GM23338 (cell line): Measurements from ENCODE around the gene KCNK17. TPM values are rescaled to one million over a fixed set of nuclear protein-coding genes. Genes with fewer than 3 reads are reported as not detected.

Experiments
- ATAC-seq: fragments of 200-7000 bp; cut with Tn5 transposase; 3 replicates; pipeline ENCODE4 v1.9.1; 2020
- DNase-seq: peaks from one replicate; pipeline ENCODE4 v3.0.0-alpha.2; 2015; ENCODE audit warnings: low spot score
- H2AFZ ChIP-seq: fragments of 200-600 bp; sonication (generic); 2 replicates; pipeline ENCODE4 v1.8.0; 2016; ENCODE audit warnings: antibody characterized with exemption, mild to moderate bottlenecking, moderate library complexity
- H3F3A ChIP-seq: fragments of 200-600 bp; sonication (generic); replicated peaks from 2 replicates; pipeline ENCODE4 v1.8.0; 2017; ENCODE audit warnings: antibody characterized with exemption, mixed run types, low read depth
- H3K27ac ChIP-seq: fragments of 200-600 bp; sonication (generic); 2 replicates; pipeline ENCODE4 v1.6.1; 2016; ENCODE audit warnings: low read depth
- H3K27me3 ChIP-seq: fragments of 200-600 bp; sonication (generic); 2 replicates; pipeline ENCODE4 v1.8.0; 2016; ENCODE audit warnings: mild to moderate bottlenecking, mixed run types, moderate library complexity; ENCODE audit not compliant: insufficient read depth
- H3K36me3 ChIP-seq: fragments of 200-600 bp; sonication (generic); 2 replicates; pipeline ENCODE4 v1.8.0; 2016; ENCODE audit warnings: mild to moderate bottlenecking; ENCODE audit not compliant: insufficient read depth
- H3K4me1 ChIP-seq: fragments of 200-600 bp; sonication (generic); 2 replicates; pipeline ENCODE4 v1.8.0; 2016; ENCODE audit warnings: mild to moderate bottlenecking, moderate library complexity; ENCODE audit not compliant: insufficient read depth
- H3K4me2 ChIP-seq: fragments of 200-600 bp; sonication (generic); 2 replicates; pipeline ENCODE4 v1.7.1; 2017; ENCODE audit warnings: mixed run types
- H3K4me3 ChIP-seq: fragments of 200-600 bp; sonication (generic); 2 replicates; pipeline ENCODE4 v1.6.1; 2016; ENCODE audit warnings: mixed run types
- H3K79me2 ChIP-seq: fragments of 200-600 bp; sonication (generic); replicated peaks from 2 replicates; pipeline ENCODE4 v1.8.0; 2017; ENCODE audit warnings: mild to moderate bottlenecking; ENCODE audit not compliant: insufficient read depth
- H3K9me2 ChIP-seq: fragments of 200-600 bp; sonication (generic); 2 replicates; pipeline ENCODE4 v1.8.0; 2017; ENCODE audit not compliant: insufficient read depth
- H4K20me1 ChIP-seq: fragments of 200-600 bp; sonication (generic); replicated peaks from 2 replicates; pipeline ENCODE4 v1.8.0; 2017; ENCODE audit warnings: mild to moderate bottlenecking; ENCODE audit not compliant: insufficient read depth
- H3K27ac Mint-ChIP-seq: 2 replicates; pipeline ENCODE4 v1.8.0; 2020; ENCODE audit warnings: inconsistent platforms, mild to moderate bottlenecking, moderate library complexity, mixed read lengths
- H3K27me3 Mint-ChIP-seq: 3 replicates; pipeline ENCODE4 v1.8.0; 2022; ENCODE audit warnings: low read depth, mild to moderate bottlenecking, moderate library complexity, mixed read lengths, inconsistent platforms; ENCODE audit not compliant: insufficient read depth, poor library complexity
- H3K36me3 Mint-ChIP-seq: 3 replicates; pipeline ENCODE4 v1.8.0; 2021; ENCODE audit warnings: low read depth, mild to moderate bottlenecking, inconsistent platforms, moderate library complexity, mixed read lengths
- H3K4me1 Mint-ChIP-seq: 3 replicates; pipeline ENCODE4 v1.8.0; 2020; ENCODE audit warnings: mild to moderate bottlenecking, inconsistent platforms, mixed read lengths
- H3K4me3 Mint-ChIP-seq: 3 replicates; pipeline ENCODE4 v1.8.0; 2021; ENCODE audit warnings: moderate library complexity, mild to moderate bottlenecking, inconsistent platforms, mixed read lengths
- H3K9me3 Mint-ChIP-seq: 3 replicates; pipeline ENCODE4 v1.8.0; 2020; ENCODE audit warnings: moderate library complexity, mild to moderate bottlenecking, inconsistent platforms, mixed read lengths
- CREB1 ChIP-seq: fragments of 250-450 bp; sonication (Bioruptor Pico); IDR thresholded peaks from 2 replicates; pipeline ENCODE4 v1.5.0; 2020; ENCODE audit warnings: low read depth, mild to moderate bottlenecking, moderate library complexity
- CTCF ChIP-seq, 2 experiments: fragments of 200-600 bp in 1 of 2; sonication (generic) in 1 of 2; conservative IDR thresholded peaks; 2 replicates each; pipeline versions ENCODE4 v1.5.1 to v1.6.1; 2016 to 2017; ENCODE audit warnings: antibody characterized with exemption in 2 of 2, low read depth in 2 of 2, mild to moderate bottlenecking in 2 of 2, moderate library complexity in 1 of 2
- ETS1 ChIP-seq: IDR thresholded peaks from 2 replicates; pipeline ENCODE4 v1.6.1; 2016; ENCODE audit warnings: antibody characterized with exemption
- EZH2 ChIP-seq: fragments of 200-600 bp; sonication (generic); IDR thresholded peaks from one replicate; pipeline ENCODE4 v1.8.0; 2017; ENCODE audit warnings: antibody characterized with exemption, mild to moderate bottlenecking, low read depth; ENCODE audit not compliant: unreplicated experiment
- EZH2phosphoT487 ChIP-seq: fragments of 200-600 bp; sonication (generic); IDR thresholded peaks from one replicate; pipeline ENCODE4 v1.8.1; 2018; ENCODE audit warnings: antibody characterized with exemption; ENCODE audit not compliant: unreplicated experiment
- JUNB ChIP-seq: IDR thresholded peaks from one replicate; pipeline ENCODE4 v1.6.1; 2016; ENCODE audit warnings: antibody characterized with exemption; ENCODE audit not compliant: unreplicated experiment
- NANOG ChIP-seq: IDR thresholded peaks from 2 replicates; pipeline ENCODE4 v1.6.1; 2016; ENCODE audit warnings: antibody characterized with exemption, borderline replicate concordance
- POLR2AphosphoS5 ChIP-seq: IDR thresholded peaks from 2 replicates; pipeline ENCODE4 v1.6.1; 2016; ENCODE audit warnings: antibody characterized with exemption, low read depth
- REST ChIP-seq: IDR thresholded peaks from one replicate; pipeline ENCODE4 v1.6.1; 2018; ENCODE audit warnings: antibody characterized with exemption; ENCODE audit not compliant: unreplicated experiment
- STAT1 ChIP-seq: IDR thresholded peaks from one replicate; pipeline ENCODE4 v1.6.1; 2016; ENCODE audit warnings: antibody characterized with exemption; ENCODE audit not compliant: unreplicated experiment
- ZNF114 ChIP-seq: fragments of 250-450 bp; sonication (Bioruptor Pico); IDR thresholded peaks from 2 replicates; pipeline ENCODE4 v1.5.0; 2020; ENCODE audit warnings: mild to moderate bottlenecking, moderate library complexity
- ZNF331 ChIP-seq: fragments of 250-450 bp; sonication (Bioruptor Pico); IDR thresholded peaks from 2 replicates; pipeline ENCODE4 v1.5.0; 2020; ENCODE audit warnings: low read depth, mild to moderate bottlenecking, moderate library complexity
- ZNF462 ChIP-seq: fragments of 250-450 bp; sonication (Bioruptor Pico); IDR thresholded peaks from 2 replicates; pipeline ENCODE4 v1.5.0; 2020; ENCODE audit warnings: mild to moderate bottlenecking, moderate library complexity
- polyA plus RNA-seq: library from polyadenylated mRNA; unstranded; fragments of >200 nt; fragmentation: Nextera tagmentation; extraction: Ambion mirVana; gene quantifications from 2 replicates; pipeline ENCODE4 v1.2.1, GENCODE V29; 2016
- total RNA-seq: library from RNA; depleted of rRNA; stranded (reverse); fragments of >200 nt; shearing (Covaris generic); gene quantifications from 2 replicates; pipeline ENCODE4 v1.2.3, GENCODE V29; 2014

The KCNK17 gene
- total and polyA plus RNA-seq, 2 experiments from 2014 or later = 2.2 to 3.1 TPM

GRCh38 chr6:39339096-39339867, 25.1 kb upstream of the KCNK17 start:
- H3K27ac Mint-ChIP-seq = no peak overlapping the region
- H3K27me3 Mint-ChIP-seq = peaks cover 7% of the 10 kb centered on the region
- Histone ChIP-seq H4K20me1 (no peaks in the 10 kb centered on the region; the same call in 1 of the 2 replicates), H3K9me2 (peaks cover 6% of the 10 kb centered on the region; the same call in 1 of the 2 replicates), H3K36me3 (no peaks in the 10 kb centered on the region), H2AFZ (no peak overlapping the region), H3K4me1 (peaks cover 6% of the 10 kb centered on the region), H3K79me2 (no peaks in the 10 kb centered on the region), H3K4me2 (no peak overlapping the region), H3K4me3 (no peak overlapping the region), H3K27ac (no peak overlapping the region), H3K27me3 (no peaks in the 10 kb centered on the region), H3F3A (no peaks in the 10 kb centered on the region)
- H3K4me1 Mint-ChIP-seq = peaks cover 29% of the 10 kb centered on the region
- no peak overlapping the region for H3K4me3 Mint-ChIP-seq
- no peak for TF ChIP-seq EZH2
- no peak for TF ChIP-seq ZNF331 (CRISPR knock-in tag)
- no peak for TF ChIP-seq REST
- no peak for TF ChIP-seq CREB1
- TF ChIP-seq JUNB = no peak
- TF ChIP-seq CTCF (conservative IDR thresholded peaks at IDR 0.05; ENCODE audit: low read depth in 2 of 2) = no peak
- TF ChIP-seq ETS1 = no peak
- no peak for TF ChIP-seq ZNF114
- TF ChIP-seq STAT1 = no peak
- TF ChIP-seq POLR2AphosphoS5 = no peak
- TF ChIP-seq EZH2phosphoT487 = no peak
- no peak for TF ChIP-seq NANOG
- TF ChIP-seq ZNF462 (CRISPR knock-in tag) = no peak
- no peaks in the 10 kb centered on the region for H3K36me3 Mint-ChIP-seq
- ATAC-seq (no peak), DNase-seq (no peak)
- H3K9me3 Mint-ChIP-seq = no peaks in the 10 kb centered on the region
